ENCODE data around the gene PHIP. TPM values are rescaled to one million over a fixed set of nuclear protein-coding genes. Genes with fewer than 3 reads are reported as not detected.
A peak's percentile ranks its signal among the peaks of the same experiment; 100 is the strongest.

The PHIP gene
- total and polyA plus RNA-seq, 2 of the 8 experiments (the other 6 are each of a cell fraction or from before 2014, with no cell fraction given), result 7.3 to 56.2 TPM

- FAIRE-seq, result no peak
- POLR2A ChIA-PET (ENCODE audit: partially characterized antibody), result interaction anchor here (0.8 to 4.0 kb wide), 6 partner anchors 9 to 799 kb away, joined by 3 to 20 read pairs (median 6); no protein-coding TSS in a partner anchor
- whole genome bisulfite sequencing, 2 experiments (ENCODE audit: extremely low coverage in 1 of 2, insufficient coverage in 1 of 2, insufficient read length in 1 of 2, insufficient replicate concordance in 2 of 2, low coverage in 1 of 2, low lambda C conversion rate in 2 of 2, missing lambda C conversion rate in 1 of 2), result 18% methylated on average over 5 of the region's 5 CpGs; no CpG with 5 or more reads in 1 of the 2 experiments
- H3K79me1 ChIP-seq (ENCODE audit: low read depth, low read length), result no peaks in the 10 kb centered on the region
- H2BK20ac ChIP-seq (ENCODE audit: low read length), result no peak overlapping the region
- peaks cover 3% of the 10 kb centered on the region for H3K23me2 ChIP-seq (ENCODE audit: low read depth, low read length)
- H3K23ac ChIP-seq (ENCODE audit: insufficient read length), result no peak overlapping the region
- no peak overlapping the region for H3K14ac ChIP-seq (ENCODE audit: insufficient read length)
- peak overlapping the region in 2 of 4 experiments; percentile 53 to 61; a peak in 3 of 7 replicates for H3K9ac ChIP-seq (replicated peaks in 1 of 4; ENCODE audit: extremely low read depth in 1 of 4, low read depth in 3 of 4, low read length in 3 of 4)
- H3K4ac ChIP-seq (replicated peaks; ENCODE audit: insufficient read length, low read depth, low read length), result no peak overlapping the region
- H2AK5ac ChIP-seq (ENCODE audit: low read depth, low read length), result no peak overlapping the region
- H2BK15ac ChIP-seq (ENCODE audit: low read length), result no peak overlapping the region
- no peak overlapping the region for H2BK12ac ChIP-seq (ENCODE audit: low read depth, low read length)
- no peak overlapping the region for H4K8ac ChIP-seq (ENCODE audit: extremely low read depth, insufficient read depth, low read length)
- H2BK5ac ChIP-seq (ENCODE audit: low read depth, low read length), result no peak overlapping the region
- no peak for TF ChIP-seq CBX8 (IDR thresholded peaks at IDR 0.05; ENCODE audit: borderline replicate concordance, low read depth, low read length)
- TF ChIP-seq TAF1 (IDR thresholded peaks at IDR 0.05; ENCODE audit: low read depth, low read length), result no peak
- no peak for TF ChIP-seq E2F6 (IDR thresholded peaks at IDR 0.05)
- TF ChIP-seq KDM5A (IDR thresholded peaks at IDR 0.05; ENCODE audit: low read length), result no peak
- no peak for TF ChIP-seq NANOG (IDR thresholded peaks at IDR 0.05; ENCODE audit: insufficient read depth, low read depth, low read length, poor library complexity, severe bottlenecking)
- TF ChIP-seq MAFK (IDR thresholded peaks at IDR 0.05; ENCODE audit: low read depth, low read length), result no peak
- no peak for TF ChIP-seq ATF3 (IDR thresholded peaks at IDR 0.05; ENCODE audit: insufficient read depth, low read depth, low read length)
- no peak for TF ChIP-seq GTF2F1 (IDR thresholded peaks at IDR 0.05; ENCODE audit: borderline replicate concordance, low read depth, low read length)
- no peak for TF ChIP-seq SP2 (IDR thresholded peaks at IDR 0.05; ENCODE audit: low read length)
- H4K20me1 ChIP-seq (replicated peaks in 1 of 2; ENCODE audit: control insufficient read depth in 1 of 2, insufficient read depth in 2 of 2, low read length in 2 of 2), result peaks cover 3 to 8% of the 10 kb centered on the region in 2 experiments
- peak overlapping the region; percentile 44 to 68 for H3K4me2 ChIP-seq (ENCODE audit: insufficient read depth in 1 of 2, low read depth in 2 of 2, low read length in 2 of 2)
- no peak overlapping the region for H3K56ac ChIP-seq (replicated peaks; ENCODE audit: insufficient read length, low read depth, low read length)
- CTCF ChIA-PET (ENCODE audit: partially characterized antibody), result interaction anchor here (0.6 to 0.7 kb wide), 2 partner anchors 623 to 710 kb away, joined by 3 to 4 read pairs; no protein-coding TSS in a partner anchor
- H3K27me3 ChIP-seq (replicated peaks in 1 of 4; ENCODE audit: control insufficient read depth in 3 of 4, extremely low read depth in 1 of 4, insufficient read depth in 3 of 4, low read length in 3 of 4), result peaks cover 0 to 1% (median 0%) of the 10 kb centered on the region in 4 experiments; a peak in 1 of 7 replicates
- no peak overlapping the region for H2AFZ ChIP-seq (ENCODE audit: low read length)
- peaks cover 0 to 12% (median 0%) of the 10 kb centered on the region in 4 experiments; a peak in 1 of 7 replicates for H3K4me1 ChIP-seq (replicated peaks in 1 of 4; ENCODE audit: control insufficient read depth in 3 of 4, insufficient read depth in 4 of 4, low read length in 3 of 4)
- no peak overlapping the region for H4K91ac ChIP-seq (replicated peaks; ENCODE audit: insufficient read length, low read length)
- peaks cover 4 to 56% of the 10 kb centered on the region in 2 experiments; a peak in 3 of 4 replicates for H3K79me2 ChIP-seq (ENCODE audit: control insufficient read depth in 1 of 2, insufficient read depth in 2 of 2, low read length in 2 of 2)
- DNase-seq (ENCODE audit: low read depth in 1 of 2, low spot score in 2 of 2), result no peak
- H4K5ac ChIP-seq (ENCODE audit: insufficient read length, low read depth, low read length), result peak overlapping the region; percentile 62
- no peaks in the 10 kb centered on the region for H3K9me3 ChIP-seq (ENCODE audit: insufficient read depth in 2 of 2, low read depth in 1 of 2, low read length in 1 of 2)
- no peak overlapping the region for H3K27ac ChIP-seq (ENCODE audit: low read depth, low read length)
- no peak overlapping the region for H3K18ac ChIP-seq (ENCODE audit: extremely low read depth, low read length)
- peaks cover 0 to 13% (median 0%) of the 10 kb centered on the region in 4 experiments; a peak in 2 of 8 replicates for H3K36me3 ChIP-seq (ENCODE audit: control insufficient read depth in 2 of 4, insufficient read depth in 4 of 4, low read length in 3 of 4)
- no peak overlapping the region for H2BK120ac ChIP-seq (replicated peaks; ENCODE audit: low read depth, low read length)
- peak overlapping the region; percentile 66 to 98 (median 81); a peak in 7 of 8 replicates for H3K4me3 ChIP-seq (ENCODE audit: extremely low read depth in 1 of 4, insufficient read depth in 2 of 4, low read depth in 3 of 4, low read length in 4 of 4)
These were observed 1.9 kb downstream of the PHIP start for GRCh38 chr6:79076160-79076559.

Data from H1 (cell line).